GM18526 (cell line): ENCODE results near the gene OR4D1.

Source experiments
- POLR2A ChIP-seq: IDR thresholded peaks from 3 replicates; pipeline ENCODE4 v1.6.1; 2011; ENCODE audit not compliant: insufficient read length; ENCODE audit errors: extremely low read depth

Gene OR4D1

DNA sequence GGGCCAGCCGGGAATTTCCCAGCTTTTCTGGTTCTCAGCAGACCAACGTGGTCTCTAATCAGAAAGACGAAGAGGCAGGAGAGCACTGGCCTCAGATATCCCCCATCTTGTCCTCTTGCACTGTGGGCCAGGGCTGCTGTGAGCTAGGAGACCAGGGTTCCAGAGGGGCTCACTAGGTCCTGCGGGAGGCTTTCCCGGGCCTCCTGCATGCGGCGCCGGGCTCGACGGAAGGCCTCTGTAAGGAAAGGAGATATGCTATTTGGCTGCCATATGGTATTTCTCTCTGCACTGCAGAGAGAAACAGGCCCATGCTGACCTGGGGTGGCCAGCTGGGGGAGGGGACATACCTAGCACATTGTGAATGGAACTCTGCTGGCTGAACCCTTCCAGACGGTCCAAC is 57.8 kb downstream of the OR4D1 start:
- TF ChIP-seq POLR2A: no peak

DNA sequence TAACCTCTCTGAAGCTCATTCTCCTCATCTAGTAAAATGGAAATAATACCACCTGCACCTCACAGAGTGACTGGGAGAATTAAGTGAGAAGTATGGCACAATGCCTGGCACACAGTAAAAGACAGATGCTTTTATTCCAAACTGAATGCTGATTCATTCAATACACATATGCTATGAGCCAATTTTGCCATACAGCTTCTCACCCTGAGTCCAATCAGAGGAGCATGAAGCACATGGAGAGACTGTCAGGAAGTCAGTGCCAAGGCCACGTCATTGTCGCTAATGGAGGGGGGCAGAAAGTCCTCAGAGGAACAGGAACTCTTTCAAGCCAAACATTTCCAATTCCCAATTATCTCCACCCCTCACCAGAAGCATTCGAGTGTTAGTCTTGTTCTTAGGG is 59.3 kb downstream of the OR4D1 start:
- TF ChIP-seq POLR2A: no peak

DNA sequence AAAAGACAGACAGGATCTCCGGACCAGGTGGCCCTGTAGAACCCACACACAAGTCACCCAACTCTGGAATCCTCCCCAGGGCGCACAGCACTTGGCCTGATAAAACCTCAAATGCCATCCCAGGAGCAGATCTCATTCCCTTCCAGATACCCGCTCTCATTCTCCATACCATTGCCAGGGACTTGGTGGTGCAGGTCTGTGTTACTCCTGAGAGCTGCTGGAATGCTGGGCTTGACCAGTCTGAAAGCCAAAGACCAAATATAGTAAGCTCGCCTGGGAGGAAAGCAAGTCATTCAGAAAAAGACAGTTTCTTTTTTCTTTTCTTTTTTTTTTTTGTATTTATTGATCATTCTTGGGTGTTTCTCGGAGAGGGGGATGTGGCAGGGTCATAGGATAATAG is 60.2 kb downstream of the OR4D1 start:
- TF ChIP-seq POLR2A: no peak
